Measurements from ENCODE around the gene TREH. TPM values are rescaled to one million over a fixed set of nuclear protein-coding genes. Genes with fewer than 3 reads are reported as not detected.

TREH gene
- total RNA-seq, 2 donors from 2014 or later, result 2.4 TPM; not detected in 1

DNA sequence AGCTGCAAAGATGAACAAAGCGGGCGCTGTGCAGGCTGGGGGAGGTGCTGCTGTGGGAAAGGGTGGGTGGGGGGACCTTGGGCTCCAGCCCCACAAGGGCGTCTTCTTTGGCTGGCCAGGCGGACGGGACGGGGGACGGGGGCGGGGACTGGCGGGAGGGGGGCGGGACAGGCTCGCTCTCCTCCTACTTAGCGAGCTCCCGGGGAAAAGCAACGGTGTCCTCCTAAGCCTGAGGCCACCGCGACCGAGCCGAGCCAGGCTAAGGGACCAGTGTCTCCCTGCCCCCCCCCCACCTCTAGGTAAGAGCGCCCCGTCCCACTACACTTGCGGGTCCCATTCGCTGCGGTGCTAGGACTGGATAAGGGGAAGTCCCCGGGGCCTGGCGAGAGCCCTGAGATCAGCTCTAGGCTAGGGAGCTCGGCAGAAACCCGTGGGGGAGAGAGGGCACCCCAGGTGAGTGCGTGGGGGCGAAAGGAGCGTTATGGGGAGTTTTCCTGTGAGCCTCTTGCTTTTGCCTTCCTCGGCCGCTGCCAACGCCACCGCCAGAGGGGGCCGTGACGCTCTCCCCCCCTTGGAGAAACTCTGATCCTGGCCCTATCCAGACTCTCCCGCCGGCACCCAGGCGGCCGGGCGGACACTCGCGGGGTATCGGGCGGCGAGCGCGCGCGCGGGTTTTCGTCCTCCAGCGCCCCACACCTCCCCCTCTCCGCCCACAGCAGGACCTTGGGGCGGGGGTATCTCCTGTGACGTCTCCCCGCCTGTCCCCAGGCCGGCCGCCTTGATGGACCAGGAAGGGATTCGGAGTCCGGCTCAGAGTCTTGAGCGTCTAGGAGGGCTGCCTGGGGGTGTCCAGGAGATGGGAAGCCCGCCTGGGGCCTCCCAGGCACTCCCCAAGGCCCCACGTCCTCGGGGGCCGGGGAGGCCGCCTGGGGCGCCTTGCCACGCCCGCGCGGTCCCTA, 71.8 kb downstream of the TREH start, which contains the start of gene PHLDB1:
Gene PHLDB1, plus strand, starts transcription at position 215 of the 959 bp plus-strand sequence. CDS start 6,222 bp downstream, outside the sequence.
- peaks cover 5% of the 10 kb centered on the region for H3K4me1 ChIP-seq (replicated peaks)
- H3K36me3 ChIP-seq, result no peaks in the 10 kb centered on the region
- peak within 1 kb of the TSS; percentile 60 for H3K4me3 ChIP-seq
- H3K27ac ChIP-seq, result peak within 1 kb of the TSS; percentile 87 to 88
- H3K27me3 ChIP-seq (replicated peaks; ENCODE audit: insufficient read depth), result no peaks in the 10 kb centered on the region
- TF ChIP-seq, protein P1, sequence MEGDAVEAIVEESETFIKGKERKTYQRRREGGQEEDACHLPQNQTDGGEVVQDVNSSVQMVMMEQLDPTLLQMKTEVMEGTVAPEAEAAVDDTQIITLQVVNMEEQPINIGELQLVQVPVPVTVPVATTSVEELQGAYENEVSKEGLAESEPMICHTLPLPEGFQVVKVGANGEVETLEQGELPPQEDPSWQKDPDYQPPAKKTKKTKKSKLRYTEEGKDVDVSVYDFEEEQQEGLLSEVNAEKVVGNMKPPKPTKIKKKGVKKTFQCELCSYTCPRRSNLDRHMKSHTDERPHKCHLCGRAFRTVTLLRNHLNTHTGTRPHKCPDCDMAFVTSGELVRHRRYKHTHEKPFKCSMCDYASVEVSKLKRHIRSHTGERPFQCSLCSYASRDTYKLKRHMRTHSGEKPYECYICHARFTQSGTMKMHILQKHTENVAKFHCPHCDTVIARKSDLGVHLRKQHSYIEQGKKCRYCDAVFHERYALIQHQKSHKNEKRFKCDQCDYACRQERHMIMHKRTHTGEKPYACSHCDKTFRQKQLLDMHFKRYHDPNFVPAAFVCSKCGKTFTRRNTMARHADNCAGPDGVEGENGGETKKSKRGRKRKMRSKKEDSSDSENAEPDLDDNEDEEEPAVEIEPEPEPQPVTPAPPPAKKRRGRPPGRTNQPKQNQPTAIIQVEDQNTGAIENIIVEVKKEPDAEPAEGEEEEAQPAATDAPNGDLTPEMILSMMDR (IDR thresholded peaks at IDR 0.05), result peak; percentile 41 to 70 (median 64)
- TF ChIP-seq POLR2AphosphoS5 (IDR thresholded peaks at IDR 0.05), result peak; percentile 41
- TF ChIP-seq POLR2A (IDR thresholded peaks at IDR 0.05), result no peak
- WGBS, result under 1% methylated on average over 57 of the region's 72 CpGs
- peak; percentile 58 for DNase-seq (ENCODE audit: low spot score)
- intact Hi-C loops (cut with DNase I), result loop anchor here (5.0 kb wide), 1 partner anchor 50 kb away; no protein-coding TSS in a partner anchor
- H3K9me3 ChIP-seq, result no peaks in the 10 kb centered on the region

Small RNA genes within 50 kb of the gene (microRNA-seq; reads per million reads assigned to microRNA genes)
- gene MIR6716, result 0.92 reads per million, percentile 7 among the genes with 10 or more reads in this experiment

Small RNA genes within 50 kb of the gene (small RNA-seq; reads per million reads assigned to genes)
- 0 reads per million in 2 donors for gene RNU6-376P

Other genes starting within 250 kb of the TREH start
- 10 to 100 TPM; 82.6 to 89.0 TPM for gene KMT2A, start 243.2 kb downstream of the TREH start, total RNA-seq
- gene TTC36, start 152.2 kb downstream of the TREH start, total RNA-seq, result 1 to 10 TPM; 3.1 to 7.7 TPM
- 10 to 100 TPM; 52.4 to 64.2 TPM for gene TMEM25, start 148.5 kb downstream of the TREH start, total RNA-seq
- gene IFT46, start 113.7 kb downstream of the TREH start, total RNA-seq, result 10 to 100 TPM; 38.9 to 48.4 TPM
- gene ARCN1, start 107.2 kb downstream of the TREH start, total RNA-seq, result 100 to 1,000 TPM; 108 to 132 TPM
- 100 to 1,000 TPM in 1 of 2 donors, 10 to 100 TPM in 1; 74.5 to 113 TPM for gene PHLDB1, start 72.0 kb downstream of the TREH start, total RNA-seq
- 100 to 1,000 TPM; 122 to 127 TPM for gene DDX6, start 111.5 kb upstream of the TREH start, total RNA-seq
- gene CXCR5, start 204.2 kb upstream of the TREH start, total RNA-seq, result under 1 TPM in 1 of 2 donors, not detected in 1; 0.17 TPM
- 10 to 100 TPM; 46.6 to 56.8 TPM for gene BCL9L, start 246.3 kb upstream of the TREH start, total RNA-seq

All from prostate gland (tissue), 2 donors.